Lung (tissue), 12 donors: ENCODE measurements around the gene ZIC4. TPM values are rescaled to one million over a fixed set of nuclear protein-coding genes. Genes with fewer than 3 reads are reported as not detected.

Experiments
- ATAC-seq: fragments of 200-7000 bp; cut with Tn5 transposase; one replicate; pipeline ENCODE4 v1.9.1; 2020; ENCODE audit warnings: moderate number of reproducible peaks; ENCODE audit not compliant: insufficient read depth, low FRiP score
- DNase-seq, 3 donors: peaks; one replicate each; pipeline ENCODE4 v3.0.0-alpha.2; 2013 to 2017
- H3K27ac ChIP-seq, 2 donors: one replicate each; pipeline ENCODE4 v1.5.1; 2013; ENCODE audit warnings: mild to moderate bottlenecking in 2 of 2, moderate library complexity in 2 of 2, control low read depth in 1 of 2, inconsistent platforms in 1 of 2, low read depth in 1 of 2, low read length in 1 of 2
- H3K27me3 ChIP-seq, 3 donors: one replicate each; pipeline ENCODE4 v1.5.1; 2013; ENCODE audit warnings: low read length in 2 of 3; ENCODE audit not compliant: control insufficient read depth in 3 of 3, insufficient read depth in 3 of 3
- H3K36me3 ChIP-seq, 4 donors: one replicate each; pipeline ENCODE4 v1.5.1; 2013; ENCODE audit warnings: low read length in 4 of 4, mild to moderate bottlenecking in 1 of 4, moderate library complexity in 1 of 4; ENCODE audit not compliant: control insufficient read depth in 4 of 4, insufficient read depth in 4 of 4
- H3K4me1 ChIP-seq, 5 donors: one replicate each; pipeline ENCODE4 v1.5.1; 2013; ENCODE audit warnings: low read length in 5 of 5, mild to moderate bottlenecking in 2 of 5, moderate library complexity in 1 of 5; ENCODE audit not compliant: control insufficient read depth in 5 of 5, insufficient read depth in 5 of 5
- H3K4me3 ChIP-seq: one replicate; pipeline ENCODE4 v1.5.1; 2013; ENCODE audit warnings: mild to moderate bottlenecking, control low read depth, moderate library complexity
- H3K9ac ChIP-seq, 2 donors: one replicate each; pipeline ENCODE4 v1.5.1; 2013; ENCODE audit warnings: low read length in 2 of 2, control low read depth in 1 of 2; ENCODE audit not compliant: insufficient read depth in 1 of 2
- H3K9me3 ChIP-seq, 4 donors: one replicate each; pipeline ENCODE4 v1.5.1; 2013; ENCODE audit warnings: low read length in 3 of 4, mild to moderate bottlenecking in 1 of 4, moderate library complexity in 1 of 4; ENCODE audit not compliant: control insufficient read depth in 4 of 4, insufficient read depth in 3 of 4
- WGBS, 2 donors: extraction: QIAGEN DNeasy Blood & Tissue Kit; methylation state at CpG; one replicate each; pipeline ENCODE4 v1.1.7; 2013; 5-methylcytosine and 5-hydroxymethylcytosine counted together
- polyA plus RNA-seq, 2 donors: library from polyadenylated mRNA; stranded (reverse); fragments of 200-250 nt; gene quantifications; one replicate each; pipeline ENCODE4 v1.2.1, GENCODE V29; 2013
- total RNA-seq, 2 donors: library from RNA; depleted of rRNA in 1 of 2; stranded (reverse); fragments of >200 nt in 1 of 2; gene quantifications; one replicate each; pipeline ENCODE4 v1.2.1, GENCODE V29; 2014 to 2021
- TF ChIP-seq, protein P1 (sequence below): IDR thresholded peaks from 2 replicates; pipeline ENCODE4 v1.5.1; 2012; ENCODE audit warnings: mild to moderate bottlenecking; ENCODE audit errors: control extremely low read depth, extremely low read depth
- donor health status: control.
- donor health status: control.
- donor health status: Bipolar disorder and iron deficiency.
- donor health status: healthy.
- donor health status: DM: yes; HTN: yes; CAD: no.

ZIC4 gene
- total and polyA plus RNA-seq, 4 donors: not detected

GRCh38 chr3:147379651-147380050 is 26.7 kb downstream of the ZIC4 start:
- no peak overlapping the region for H3K27ac ChIP-seq
- DNase-seq (no peak), ATAC-seq (no peak)
- TF ChIP-seq, protein P1, sequence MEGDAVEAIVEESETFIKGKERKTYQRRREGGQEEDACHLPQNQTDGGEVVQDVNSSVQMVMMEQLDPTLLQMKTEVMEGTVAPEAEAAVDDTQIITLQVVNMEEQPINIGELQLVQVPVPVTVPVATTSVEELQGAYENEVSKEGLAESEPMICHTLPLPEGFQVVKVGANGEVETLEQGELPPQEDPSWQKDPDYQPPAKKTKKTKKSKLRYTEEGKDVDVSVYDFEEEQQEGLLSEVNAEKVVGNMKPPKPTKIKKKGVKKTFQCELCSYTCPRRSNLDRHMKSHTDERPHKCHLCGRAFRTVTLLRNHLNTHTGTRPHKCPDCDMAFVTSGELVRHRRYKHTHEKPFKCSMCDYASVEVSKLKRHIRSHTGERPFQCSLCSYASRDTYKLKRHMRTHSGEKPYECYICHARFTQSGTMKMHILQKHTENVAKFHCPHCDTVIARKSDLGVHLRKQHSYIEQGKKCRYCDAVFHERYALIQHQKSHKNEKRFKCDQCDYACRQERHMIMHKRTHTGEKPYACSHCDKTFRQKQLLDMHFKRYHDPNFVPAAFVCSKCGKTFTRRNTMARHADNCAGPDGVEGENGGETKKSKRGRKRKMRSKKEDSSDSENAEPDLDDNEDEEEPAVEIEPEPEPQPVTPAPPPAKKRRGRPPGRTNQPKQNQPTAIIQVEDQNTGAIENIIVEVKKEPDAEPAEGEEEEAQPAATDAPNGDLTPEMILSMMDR: no peak
- peaks cover 32 to 100% (median 98%) of the 10 kb centered on the region in 3 donors for H3K27me3 ChIP-seq
- 10 to 12% methylated on average over 10 of the region's 10 CpGs for WGBS, 2 donors
- peaks cover 0 to 26% (median 0%) of the 10 kb centered on the region in 4 donors for H3K9me3 ChIP-seq
- H3K9ac ChIP-seq: no peak overlapping the region
- H3K36me3 ChIP-seq: no peaks in the 10 kb centered on the region
- H3K4me3 ChIP-seq: no peak overlapping the region
- peaks cover 0 to 1% (median 0%) of the 10 kb centered on the region in 5 donors for H3K4me1 ChIP-seq

DNA sequence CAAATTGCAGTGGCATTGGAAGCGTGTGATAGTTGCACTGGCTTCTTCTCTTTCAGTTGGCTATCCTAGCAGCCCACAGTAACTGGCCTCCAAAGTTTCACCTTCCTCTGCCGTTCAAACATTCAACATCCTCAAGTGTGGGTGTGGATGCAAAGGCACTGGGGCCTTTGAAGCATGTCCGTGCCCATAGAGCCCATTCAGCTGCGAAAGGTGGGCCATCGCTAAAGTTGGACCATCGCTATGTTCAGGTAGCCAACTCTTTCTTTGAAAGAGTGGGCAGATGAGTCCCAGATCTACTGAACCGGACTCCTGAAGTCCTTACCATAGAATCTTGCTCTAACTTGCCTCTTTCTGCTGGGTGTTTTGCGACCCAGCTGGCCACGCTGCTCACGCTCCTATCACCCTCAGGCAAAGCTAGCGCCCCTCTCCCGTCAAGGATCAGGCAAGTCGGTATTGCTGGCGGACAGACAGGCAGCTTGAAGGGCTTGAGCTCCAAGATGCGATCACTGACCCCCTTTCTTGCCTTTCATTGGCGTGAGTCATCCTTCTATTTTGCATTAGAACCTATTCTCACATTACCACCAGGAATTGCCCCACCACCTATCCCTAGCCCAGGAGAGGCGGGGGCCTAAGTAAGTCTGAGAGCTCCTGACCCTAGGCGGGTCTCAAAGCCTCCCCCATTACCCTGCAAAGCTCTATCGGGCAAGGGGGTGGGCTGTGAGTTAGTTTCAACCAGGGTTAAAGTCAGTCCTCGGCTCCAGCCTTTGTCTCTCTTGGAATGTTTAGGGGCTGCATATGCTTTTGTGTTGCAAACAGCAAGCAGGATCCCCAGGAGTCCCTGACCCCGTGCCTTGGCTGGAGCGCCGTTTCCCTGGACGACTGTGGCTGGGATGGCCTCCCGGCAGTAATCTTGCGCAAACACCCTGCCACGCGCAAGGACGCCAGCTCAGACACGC is 28.7 kb downstream of the ZIC4 start:
- Histone ChIP-seq H3K9me3 (peaks cover 0 to 27% (median 0%) of the 10 kb centered on the region in 4 donors), H3K4me1 (peaks cover 0 to 1% (median 0%) of the 10 kb centered on the region in 5 donors), H3K36me3 (no peaks in the 10 kb centered on the region), H3K9ac (no peak overlapping the region), H3K4me3 (no peak overlapping the region), H3K27me3 (peaks cover 28 to 100% (median 96%) of the 10 kb centered on the region in 3 donors), H3K27ac (no peak overlapping the region)
- TF ChIP-seq, protein P1: no peak
- no peak for ATAC-seq
- DNase-seq: no peak
- 7 to 11% methylated on average over 30 of the region's 30 CpGs for WGBS, 2 donors

- H3K36me3 ChIP-seq: no peaks in the 10 kb centered on the region
These were observed 33.0 kb downstream of the ZIC4 start for GRCh38 chr3:147373301-147373700.

More at GRCh38 chr3:147373301-147373700, 33.0 kb downstream of the ZIC4 start:
- WGBS, 2 donors: 3 to 5% methylated on average over 6 of the region's 6 CpGs
- Histone ChIP-seq H3K27ac (no peak overlapping the region), H3K4me1 (peaks cover 0 to 1% (median 0%) of the 10 kb centered on the region in 5 donors), H3K27me3 (peaks cover 11 to 99% (median 97%) of the 10 kb centered on the region in 3 donors), H3K9ac (no peak overlapping the region), H3K4me3 (no peak overlapping the region), H3K9me3 (peaks cover 0 to 21% (median 0%) of the 10 kb centered on the region in 4 donors)
- no peak for ATAC-seq
- DNase-seq: no peak
- TF ChIP-seq, protein P1: no peak
